ENCODE measurements around the gene NFU1. TPM values are rescaled to one million over a fixed set of nuclear protein-coding genes. Genes with fewer than 3 reads are reported as not detected.

NFU1 gene
- total RNA-seq, 1 experiment from 2014 or later: 38.2 TPM

GRCh38 chr2:69386789-69387734 lies 50.2 kb downstream of the NFU1 start, which contains the start of gene GFPT1 (continued):
- TF ChIP-seq TCF7L2 (IDR thresholded peaks at IDR 0.05; ENCODE audit: borderline replicate concordance, extremely low read depth, insufficient read depth, insufficient read length) (peak; percentile 32), REST (IDR thresholded peaks at IDR 0.05; ENCODE audit: low read depth) (no peak), CEBPB (IDR thresholded peaks at IDR 0.05; ENCODE audit: low read depth) (no peak), JUND (IDR thresholded peaks at IDR 0.05) (no peak), MAX (IDR thresholded peaks at IDR 0.05) (peak; percentile 93), FOSL1 (IDR thresholded peaks at IDR 0.05; ENCODE audit: low read depth) (no peak), YY1 (IDR thresholded peaks at IDR 0.05; ENCODE audit: extremely low read depth, insufficient replicate concordance, low read depth, low read length) (peak; percentile 51), ZFX (IDR thresholded peaks at IDR 0.05) (peak; percentile 77), ZNF274 (IDR thresholded peaks at IDR 0.05; ENCODE audit: low read depth, low read length) (no peak), EZH2phosphoT487 (IDR thresholded peaks at IDR 0.05; ENCODE audit: borderline replicate concordance) (no peak), SIN3A (IDR thresholded peaks at IDR 0.05; ENCODE audit: low read depth) (peak; percentile 74), SP1 (IDR thresholded peaks at IDR 0.05; ENCODE audit: low read depth) (peak; percentile 51; the same call in 1 of the 2 replicates)
